Ascending aorta (tissue), 2 donors: ENCODE measurements around the gene DDX28. TPM values are rescaled to one million over a fixed set of nuclear protein-coding genes. Genes with fewer than 3 reads are reported as not detected.
A peak's percentile ranks its signal among the peaks of the same experiment; 100 is the strongest.

ENCODE experiments used
- DNase-seq, 2 donors: peaks; one replicate each; pipeline ENCODE4 v3.0.0-alpha.2; 2019; ENCODE audit warnings: low spot score in 2 of 2
- H3K27ac ChIP-seq, 2 donors: fragments of 200-600 bp; sonication (generic); one replicate each; pipeline ENCODE4 v1.5.1; 2016 to 2017; ENCODE audit warnings: mild to moderate bottlenecking in 1 of 2
- H3K27me3 ChIP-seq: fragments of 200-600 bp; sonication (generic); one replicate; pipeline ENCODE4 v1.5.1; 2017
- H3K36me3 ChIP-seq, 2 donors: fragments of 200-600 bp; sonication (generic); one replicate each; pipeline ENCODE4 v1.5.1; 2016
- H3K4me1 ChIP-seq, 2 donors: fragments of 200-600 bp; sonication (generic); one replicate each; pipeline ENCODE4 v1.5.1; 2016 to 2017; ENCODE audit warnings: mild to moderate bottlenecking in 1 of 2
- H3K4me3 ChIP-seq, 2 donors: fragments of 200-600 bp; sonication (generic); one replicate each; pipeline ENCODE4 v1.5.1; 2016 to 2017; ENCODE audit warnings: mild to moderate bottlenecking in 1 of 2
- H3K9me3 ChIP-seq, 2 donors: fragments of 200-600 bp; sonication (generic); one replicate each; pipeline ENCODE4 v1.5.1; 2016
- CTCF ChIP-seq, 3 experiments: fragments of 200-600 bp in 2 of 3; fragments of 450-650 bp in 1 of 3; sonication (generic) in 2 of 3; IDR thresholded peaks; one replicate each; pipeline ENCODE4 v1.5.1; 2016 to 2019; ENCODE audit warnings: antibody characterized with exemption in 3 of 3, mild to moderate bottlenecking in 1 of 3, moderate library complexity in 1 of 3
- intact Hi-C: fragments of 100-400 bp; cut with DNase I; formaldehyde crosslinking; loops from one replicate; pipeline ENCODE4 v1.15.1; 2023
- total RNA-seq: library from RNA; depleted of rRNA; stranded (reverse); fragments of >200 nt; gene quantifications from one replicate; pipeline ENCODE4 v1.1.0, GENCODE V29; 2016

DDX28 gene
- total RNA-seq, 1 donor from 2014 or later: 3.0 TPM

- intact Hi-C loops: no loop called here
- Histone ChIP-seq H3K27me3 (no peaks in the 10 kb centered on the region), H3K27ac (no peak overlapping the region), H3K9me3 (no peaks in the 10 kb centered on the region), H3K4me1 (peaks cover 9 to 12% of the 10 kb centered on the region in 2 donors), H3K4me3 (no peak overlapping the region), H3K36me3 (peaks cover 14 to 42% of the 10 kb centered on the region in 2 donors)
- TF ChIP-seq CTCF (IDR thresholded peaks at IDR 0.05): no peak
- DNase-seq: no peak
These were observed 47.3 kb upstream of the DDX28 start for GRCh38 chr16:68070249-68070730.

DNA sequence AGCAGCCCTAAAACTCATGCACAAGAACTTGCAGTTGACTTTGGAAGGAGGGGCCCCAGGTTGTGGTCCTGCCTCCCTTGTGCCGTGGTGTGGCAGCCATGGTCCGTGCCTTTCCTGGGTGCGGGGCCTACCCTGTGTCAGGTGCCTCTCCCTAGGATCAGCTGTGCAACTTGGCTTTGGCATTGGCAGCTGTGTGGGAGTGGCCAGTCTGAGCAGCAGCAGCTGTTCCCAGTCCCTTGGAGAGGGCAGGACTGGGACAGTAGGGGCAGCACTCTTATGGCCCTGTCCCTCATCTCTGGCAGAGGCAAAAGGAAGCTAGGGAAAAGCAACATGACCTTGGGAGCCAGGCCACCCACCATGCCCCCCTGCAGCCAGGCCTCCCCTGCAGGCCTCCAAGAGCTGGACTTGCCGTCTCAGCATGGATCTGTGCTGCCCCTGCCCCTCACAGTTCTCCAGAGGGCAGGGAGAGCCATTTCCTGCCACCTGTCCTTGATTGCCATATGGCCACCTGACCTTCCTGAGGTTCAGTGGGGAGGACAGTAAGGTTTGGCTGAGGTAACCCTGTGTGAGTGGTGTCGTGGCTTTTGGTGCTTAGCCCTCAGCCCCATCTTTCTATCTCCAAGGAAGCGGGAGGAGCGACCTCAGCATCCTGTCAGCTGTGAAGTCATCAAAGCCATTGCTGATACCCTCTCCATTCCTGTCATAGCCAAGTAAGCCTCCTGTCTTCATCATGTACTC is 46.6 kb upstream of the DDX28 start:
- TF ChIP-seq CTCF (IDR thresholded peaks at IDR 0.05): no peak
- H3K4me3 ChIP-seq: no peak overlapping the region
- intact Hi-C loops: no loop called here
- H3K27me3 ChIP-seq: no peaks in the 10 kb centered on the region
- peaks cover 14 to 36% of the 10 kb centered on the region in 2 donors for H3K36me3 ChIP-seq
- peaks cover 11 to 18% of the 10 kb centered on the region in 2 donors for H3K4me1 ChIP-seq
- H3K27ac ChIP-seq: no peak overlapping the region
- DNase-seq: no peak
- no peaks in the 10 kb centered on the region for H3K9me3 ChIP-seq

DNA sequence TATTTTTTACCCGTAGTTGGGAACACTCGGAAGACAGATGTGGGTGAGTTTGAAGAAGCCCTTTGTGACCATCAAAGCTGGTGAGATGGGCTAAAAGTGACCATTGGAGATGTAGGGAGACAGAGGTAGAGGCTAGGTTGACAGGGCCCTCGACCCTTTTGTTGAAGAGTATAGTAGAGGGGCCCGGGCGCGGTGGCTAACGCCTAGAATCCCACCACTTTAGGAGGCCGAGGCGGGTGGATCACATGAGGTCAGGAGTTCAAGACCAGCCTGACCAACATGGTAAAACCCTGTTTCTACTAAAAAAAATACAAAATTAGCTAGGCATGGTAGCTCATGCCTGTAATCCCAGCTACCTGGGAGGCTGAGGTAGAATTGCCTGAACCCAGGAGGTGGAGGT is 45.9 kb upstream of the DDX28 start:
- DNase-seq: no peak
- H3K27ac ChIP-seq: no peak overlapping the region
- no peak for TF ChIP-seq CTCF (IDR thresholded peaks at IDR 0.05)
- peaks cover 10 to 29% of the 10 kb centered on the region in 2 donors for H3K36me3 ChIP-seq
- H3K4me3 ChIP-seq: no peak overlapping the region
- intact Hi-C loops: no loop called here
- no peaks in the 10 kb centered on the region for H3K27me3 ChIP-seq
- H3K9me3 ChIP-seq: no peaks in the 10 kb centered on the region
- peaks cover 11 to 26% of the 10 kb centered on the region in 2 donors for H3K4me1 ChIP-seq

DNA sequence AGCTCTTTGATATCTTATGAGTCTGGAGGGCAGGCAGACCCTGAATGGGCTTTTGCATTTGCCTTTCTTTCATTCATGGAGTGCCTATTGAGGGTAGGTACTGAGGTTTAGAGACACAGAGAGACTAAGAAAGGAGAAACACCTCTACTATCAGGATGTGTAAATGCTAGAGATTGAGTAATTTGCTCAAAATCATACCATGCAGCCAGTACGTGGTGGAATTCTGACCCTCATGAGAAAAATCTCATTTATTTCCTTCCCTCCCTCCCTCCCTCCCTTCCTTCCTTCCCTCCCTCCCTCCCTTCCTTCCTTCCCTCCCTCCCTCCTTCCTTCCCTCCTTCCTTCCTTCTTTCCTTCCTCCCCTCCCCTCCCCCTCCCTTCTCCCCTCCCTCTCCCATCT is 43.7 kb upstream of the DDX28 start:
- no peak for DNase-seq
- Histone ChIP-seq H3K9me3 (no peaks in the 10 kb centered on the region), H3K36me3 (peaks cover 5 to 16% of the 10 kb centered on the region in 2 donors), H3K27me3 (no peaks in the 10 kb centered on the region), H3K4me3 (no peak overlapping the region), H3K4me1 (peaks cover 11 to 26% of the 10 kb centered on the region in 2 donors), H3K27ac (peak overlapping the region; percentile 90 to 93)
- TF ChIP-seq CTCF (IDR thresholded peaks at IDR 0.05): no peak
- intact Hi-C loops: no loop called here

DNA sequence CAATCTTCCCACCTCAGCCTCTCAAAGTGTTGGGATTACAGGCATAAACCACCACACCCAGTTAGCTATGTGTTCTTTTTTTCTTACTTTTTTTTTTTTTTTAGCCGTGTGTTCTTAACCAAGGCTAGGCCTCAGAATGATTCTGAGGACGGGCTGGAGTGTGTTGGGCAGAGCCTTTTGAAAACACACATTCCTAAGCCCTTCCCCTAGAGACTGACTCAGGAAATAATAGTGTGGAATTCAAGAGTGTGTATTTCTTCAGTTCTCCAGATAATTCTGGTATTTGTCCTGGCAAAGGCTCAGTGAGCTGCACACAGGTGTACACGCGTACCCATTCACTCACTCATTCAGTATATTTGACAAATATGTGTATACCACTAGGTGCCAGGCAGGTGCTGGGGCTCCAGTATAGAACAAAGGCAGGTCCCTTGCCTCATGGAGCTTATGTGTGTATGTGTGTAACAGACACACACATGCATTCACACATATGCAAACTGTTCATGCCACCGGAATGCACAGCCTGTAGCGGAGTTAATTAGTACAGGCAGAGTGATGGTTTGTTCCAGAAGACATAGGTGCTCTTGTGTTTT is 42.8 kb upstream of the DDX28 start:
- intact Hi-C loops: loop anchor here (1.0 kb wide), 1 partner anchor 18 kb away; no protein-coding TSS in a partner anchor
- H3K27ac ChIP-seq: peak overlapping the region; percentile 90 to 93
- no peak overlapping the region for H3K4me3 ChIP-seq
- no peaks in the 10 kb centered on the region for H3K9me3 ChIP-seq
- peaks cover 11 to 26% of the 10 kb centered on the region in 2 donors for H3K4me1 ChIP-seq
- no peak for TF ChIP-seq CTCF (IDR thresholded peaks at IDR 0.05)
- H3K36me3 ChIP-seq: peaks cover under 1 to 10% of the 10 kb centered on the region in 2 donors
- no peaks in the 10 kb centered on the region for H3K27me3 ChIP-seq
- DNase-seq: no peak
